Activated T-helper 1 cell treated with anti-CD3 and anti-CD28 coated beads, Interleukin-12 subunit alpha, Interleukin-12 subunit beta, Interleukin-2, Interleukin-4 antibody, amounts not matched to agents 30 ng/mL and 10 ng/mL and 1 ng/mL, durations not matched to agents 14 hours and 24 hours and 36 hours (primary cell): ENCODE data around the gene SGIP1. TPM values are rescaled to one million over a fixed set of nuclear protein-coding genes. Genes with fewer than 3 reads are reported as not detected.
A peak's percentile ranks its signal among the peaks of the same experiment; 100 is the strongest.
"Not testable (repeated sequence)": the region's sequence is repeated elsewhere in the genome, so short reads cannot be mapped to it uniquely, and the experiment has no call there.

Source experiments
- DNase-seq: peaks from one replicate; pipeline ENCODE4 v3.0.0; 2021; ENCODE audit warnings: low spot score
- H3K27ac Mint-ChIP-seq: one replicate; pipeline ENCODE4 v1.8.0; 2021; ENCODE audit warnings: mild to moderate bottlenecking, mixed read lengths
- H3K27me3 Mint-ChIP-seq: one replicate; pipeline ENCODE4 v1.8.0; 2022; ENCODE audit warnings: mild to moderate bottlenecking, moderate library complexity, mixed read lengths; ENCODE audit not compliant: insufficient read depth
- H3K36me3 Mint-ChIP-seq: one replicate; pipeline ENCODE4 v1.8.0; 2021; ENCODE audit warnings: low read depth, mixed read lengths
- H3K4me1 Mint-ChIP-seq: one replicate; pipeline ENCODE4 v1.8.0; 2021; ENCODE audit warnings: low read depth, mixed read lengths
- H3K4me3 Mint-ChIP-seq: one replicate; pipeline ENCODE4 v1.8.0; 2021; ENCODE audit warnings: mild to moderate bottlenecking, moderate library complexity, mixed read lengths
- H3K9me3 Mint-ChIP-seq: one replicate; pipeline ENCODE4 v1.8.0; 2021; ENCODE audit warnings: mixed read lengths
- intact Hi-C: fragments of 100-400 bp; cut with micrococcal nuclease; formaldehyde crosslinking; loops from one replicate; pipeline ENCODE4 v1.15.1; 2024
- total RNA-seq: library from RNA; stranded (reverse); gene quantifications from 2 replicates; pipeline ENCODE4 v1.2.3, GENCODE V29; 2022

SGIP1 gene
- total RNA-seq, 1 donor from 2014 or later, result not detected

DNA sequence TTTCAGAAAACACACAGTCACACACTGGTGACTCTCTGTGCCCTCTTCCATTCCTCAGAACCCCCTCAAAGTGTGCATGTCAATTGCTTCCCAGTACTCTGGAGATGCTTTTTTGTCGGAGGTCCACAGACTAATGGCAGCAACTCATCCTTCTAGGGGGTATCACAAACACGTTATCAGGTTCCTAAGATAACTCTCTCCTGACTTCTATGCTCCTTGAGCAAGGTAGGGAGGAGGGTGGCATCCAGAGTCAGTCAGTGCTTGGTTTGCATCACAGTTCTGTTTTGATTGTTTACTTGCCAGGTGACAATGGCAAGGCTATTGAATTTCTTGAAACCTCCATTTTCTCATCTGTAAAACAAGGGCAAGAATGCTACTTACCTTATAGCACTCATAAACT is 178.9 kb downstream of the SGIP1 start:
- H3K4me3 Mint-ChIP-seq, result no peak overlapping the region
- no peaks in the 10 kb centered on the region for H3K36me3 Mint-ChIP-seq
- H3K27me3 Mint-ChIP-seq, result peaks cover 41% of the 10 kb centered on the region
- no peak for DNase-seq
- intact Hi-C loops, result no loop called here
- no peak overlapping the region for H3K27ac Mint-ChIP-seq
- H3K4me1 Mint-ChIP-seq, result no peaks in the 10 kb centered on the region
- no peaks in the 10 kb centered on the region for H3K9me3 Mint-ChIP-seq

DNA sequence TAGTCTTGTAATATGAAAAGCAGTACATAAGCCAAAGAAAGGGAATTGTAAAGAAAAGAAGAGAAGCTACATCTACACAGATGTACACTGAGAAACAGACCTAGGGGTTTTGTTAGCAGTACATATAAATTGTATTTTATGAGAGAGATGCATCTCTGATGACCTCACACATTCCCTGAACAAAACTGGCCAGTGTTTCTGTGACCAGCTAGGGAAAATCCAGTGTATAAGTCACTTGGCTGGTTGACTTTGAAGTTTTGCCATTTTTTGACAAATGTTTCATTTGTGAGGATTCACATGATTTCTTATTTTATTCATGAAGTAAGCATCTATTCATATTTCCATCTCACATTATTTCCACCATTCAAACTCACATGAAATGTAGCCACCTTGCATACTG is 190.0 kb downstream of the SGIP1 start:
- Mint-ChIP-seq H3K27me3 (peaks cover 17% of the 10 kb centered on the region), H3K9me3 (no peaks in the 10 kb centered on the region), H3K36me3 (peaks cover 1% of the 10 kb centered on the region), H3K4me3 (no peak overlapping the region), H3K27ac (no peak overlapping the region), H3K4me1 (peaks cover 15% of the 10 kb centered on the region)
- intact Hi-C loops, result no loop called here
- no peak for DNase-seq

DNA sequence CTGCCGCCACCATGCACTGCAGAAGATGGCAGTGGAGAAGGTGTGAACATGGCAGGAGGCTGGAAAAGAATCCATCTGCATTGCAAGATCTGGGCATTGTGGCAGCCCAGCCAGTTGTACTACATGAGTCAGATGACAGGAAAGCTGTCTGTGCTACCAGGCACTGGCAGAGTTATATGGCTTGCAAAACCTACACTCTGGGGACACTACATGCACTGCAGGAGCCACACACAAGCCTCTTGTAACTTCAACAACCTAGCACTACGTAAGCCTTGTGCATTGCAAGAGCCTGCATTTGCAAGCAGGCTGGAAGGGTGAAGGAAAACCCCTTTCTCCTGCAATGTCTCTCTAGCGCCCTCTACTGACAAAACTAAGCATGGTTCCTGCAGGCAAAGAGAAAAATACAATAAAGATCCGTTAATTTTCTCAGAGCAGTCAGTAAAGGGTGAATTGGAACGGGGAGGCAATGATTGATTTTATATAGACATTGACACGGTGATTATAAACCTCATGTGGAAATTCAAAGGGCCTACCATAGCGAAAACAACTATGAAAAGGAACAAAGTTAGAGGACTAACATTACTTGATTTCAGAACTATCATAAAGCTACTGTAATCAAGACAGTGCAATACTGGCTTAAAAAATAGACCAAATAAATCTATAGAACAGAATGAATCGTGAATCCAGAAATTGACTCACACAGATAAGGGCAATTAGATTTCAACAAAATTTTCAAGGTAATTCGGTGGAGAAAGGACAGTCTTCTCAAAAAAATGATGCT is 192.1 kb downstream of the SGIP1 start:
- peak; percentile 54 for DNase-seq
- no peak overlapping the region for H3K4me3 Mint-ChIP-seq
- H3K4me1 Mint-ChIP-seq, result peaks cover 19% of the 10 kb centered on the region
- intact Hi-C loops, result loop anchor here (1.0 to 5.0 kb wide), 5 partner anchors 224 to 767 kb away; no protein-coding TSS in a partner anchor
- H3K27ac Mint-ChIP-seq, result no peak overlapping the region
- H3K9me3 Mint-ChIP-seq, result no peaks in the 10 kb centered on the region
- peaks cover 1% of the 10 kb centered on the region for H3K36me3 Mint-ChIP-seq
- H3K27me3 Mint-ChIP-seq, result peaks cover 12% of the 10 kb centered on the region

DNA sequence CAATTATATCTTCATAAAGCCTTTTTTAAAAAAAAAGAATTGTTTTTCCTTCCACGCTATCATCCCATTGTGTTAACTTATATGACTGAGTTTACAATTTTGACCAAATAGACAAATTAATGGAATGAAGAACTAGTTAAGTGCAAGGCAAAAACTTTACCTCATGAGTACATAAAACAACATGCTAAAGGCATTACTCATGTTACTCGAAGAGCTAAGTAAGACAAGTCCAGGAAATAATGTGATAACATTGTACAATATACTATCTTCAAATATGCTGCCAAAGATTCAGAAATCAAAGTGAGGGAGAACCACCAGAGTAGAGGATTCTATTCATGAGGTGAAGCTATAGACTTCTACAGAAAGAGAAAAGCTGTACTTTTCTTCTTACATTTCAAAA is 194.1 kb downstream of the SGIP1 start:
- H3K4me3 Mint-ChIP-seq, result no peak overlapping the region
- DNase-seq, result no peak
- H3K4me1 Mint-ChIP-seq, result peaks cover 26% of the 10 kb centered on the region
- peaks cover 6% of the 10 kb centered on the region for H3K27me3 Mint-ChIP-seq
- intact Hi-C loops, result loop anchor here (5.0 kb wide), 2 partner anchors 226 to 486 kb away; no protein-coding TSS in a partner anchor
- H3K27ac Mint-ChIP-seq, result no peak overlapping the region
- H3K36me3 Mint-ChIP-seq, result peaks cover 1% of the 10 kb centered on the region
- H3K9me3 Mint-ChIP-seq, result no peaks in the 10 kb centered on the region

DNA sequence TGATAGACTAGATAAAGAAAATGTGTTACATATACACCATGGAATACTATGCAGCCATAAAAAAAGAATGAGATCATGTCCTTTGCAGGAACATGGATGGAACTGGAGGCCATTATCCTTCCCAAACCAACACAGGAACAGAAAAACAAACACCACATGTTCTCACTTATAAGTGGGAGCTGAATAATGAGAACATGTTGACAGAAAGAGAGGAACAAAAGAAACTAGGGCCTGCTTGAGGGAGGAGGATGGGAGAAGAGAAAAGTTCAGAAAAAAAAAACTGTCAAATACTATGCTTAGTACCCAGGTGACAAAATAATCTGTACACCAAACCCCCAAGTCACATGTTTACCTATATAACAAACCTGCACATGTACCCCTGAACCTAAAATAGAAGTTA is 194.8 kb downstream of the SGIP1 start:
- H3K9me3 Mint-ChIP-seq, H3K36me3 Mint-ChIP-seq, H3K27me3 Mint-ChIP-seq, DNase-seq, H3K27ac Mint-ChIP-seq, H3K4me3 Mint-ChIP-seq: not testable (repeated sequence)
- intact Hi-C loops, result loop anchor here (5.0 kb wide), 2 partner anchors 226 to 486 kb away; no protein-coding TSS in a partner anchor
- peaks cover 27% of the 10 kb centered on the region for H3K4me1 Mint-ChIP-seq

DNA sequence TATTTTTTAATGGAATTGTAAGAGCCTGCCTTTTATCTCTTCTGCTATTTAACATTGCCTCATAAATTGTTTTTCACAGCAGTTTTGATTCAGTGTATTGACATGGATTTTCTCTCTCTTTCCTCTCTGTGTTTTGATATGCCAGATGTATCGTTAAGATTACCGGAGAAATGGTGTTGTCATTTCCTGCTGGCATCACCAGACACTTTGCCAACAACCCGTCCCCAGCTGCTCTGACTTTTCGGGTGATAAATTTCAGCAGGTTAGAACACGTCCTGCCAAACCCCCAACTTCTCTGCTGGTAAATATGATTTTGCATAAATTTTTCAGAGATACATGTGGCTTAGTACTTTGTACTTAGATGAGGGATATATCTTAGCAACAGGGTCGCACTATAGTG is 195.2 kb downstream of the SGIP1 start:
- no peaks in the 10 kb centered on the region for H3K9me3 Mint-ChIP-seq
- DNase-seq, result no peak
- H3K4me3 Mint-ChIP-seq, result no peak overlapping the region
- peaks cover 27% of the 10 kb centered on the region for H3K4me1 Mint-ChIP-seq
- H3K27ac Mint-ChIP-seq, result no peak overlapping the region
- peaks cover 1% of the 10 kb centered on the region for H3K36me3 Mint-ChIP-seq
- intact Hi-C loops, result loop anchor here (5.0 kb wide), 2 partner anchors 227 to 487 kb away; no protein-coding TSS in a partner anchor
- peaks cover 6% of the 10 kb centered on the region for H3K27me3 Mint-ChIP-seq

DNA sequence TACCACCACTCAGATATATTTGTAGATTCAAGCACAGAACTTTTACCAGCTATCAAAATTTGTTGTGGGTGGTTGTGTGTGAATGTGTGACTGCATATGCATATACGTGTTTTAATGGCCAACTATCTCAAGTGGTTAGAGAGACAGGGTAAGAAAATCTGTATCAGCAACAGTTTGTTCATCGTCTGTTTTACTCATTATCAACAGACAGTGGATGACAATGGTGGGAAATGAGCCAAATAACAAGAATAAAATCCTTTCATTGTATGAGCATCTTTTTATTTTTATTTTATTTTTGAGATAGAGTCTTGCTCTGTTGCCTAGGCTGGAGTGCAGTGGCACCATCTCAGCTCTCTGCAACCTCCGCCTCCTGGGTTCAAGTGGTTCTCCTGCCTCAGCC is 195.6 kb downstream of the SGIP1 start:
- intact Hi-C loops, result loop anchor here (5.0 kb wide), 2 partner anchors 227 to 487 kb away; no protein-coding TSS in a partner anchor
- Mint-ChIP-seq H3K4me3 (no peak overlapping the region), H3K27ac (no peak overlapping the region), H3K9me3 (no peaks in the 10 kb centered on the region), H3K27me3 (peaks cover 6% of the 10 kb centered on the region), H3K4me1 (peaks cover 27% of the 10 kb centered on the region), H3K36me3 (peaks cover 1% of the 10 kb centered on the region)
- DNase-seq, result no peak

DNA sequence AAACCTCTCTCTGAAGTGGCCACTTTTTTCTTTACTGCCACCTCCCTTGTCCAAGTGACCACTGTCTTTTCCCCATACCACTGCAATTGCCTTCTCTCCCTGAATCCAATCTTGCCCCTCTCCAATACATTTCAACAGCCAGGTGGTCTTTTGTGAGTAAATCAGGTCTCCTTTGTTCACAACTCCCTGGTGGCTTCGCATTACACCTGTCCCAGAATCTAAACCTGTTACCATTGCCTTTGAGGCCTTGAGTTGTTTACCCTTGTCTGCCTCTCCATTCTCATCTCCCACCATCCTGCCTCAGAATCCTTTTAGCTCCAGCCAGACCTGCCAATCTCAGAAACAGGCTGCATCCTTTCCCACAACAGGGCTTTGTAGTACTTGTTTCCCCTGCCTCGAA is 196.5 kb downstream of the SGIP1 start:
- H3K9me3 Mint-ChIP-seq, result no peaks in the 10 kb centered on the region
- peaks cover 1% of the 10 kb centered on the region for H3K36me3 Mint-ChIP-seq
- H3K4me1 Mint-ChIP-seq, result peaks cover 27% of the 10 kb centered on the region
- intact Hi-C loops, result no loop called here
- no peak for DNase-seq
- H3K27me3 Mint-ChIP-seq, result peaks cover 6% of the 10 kb centered on the region
- H3K4me3 Mint-ChIP-seq, result no peak overlapping the region
- no peak overlapping the region for H3K27ac Mint-ChIP-seq

DNA sequence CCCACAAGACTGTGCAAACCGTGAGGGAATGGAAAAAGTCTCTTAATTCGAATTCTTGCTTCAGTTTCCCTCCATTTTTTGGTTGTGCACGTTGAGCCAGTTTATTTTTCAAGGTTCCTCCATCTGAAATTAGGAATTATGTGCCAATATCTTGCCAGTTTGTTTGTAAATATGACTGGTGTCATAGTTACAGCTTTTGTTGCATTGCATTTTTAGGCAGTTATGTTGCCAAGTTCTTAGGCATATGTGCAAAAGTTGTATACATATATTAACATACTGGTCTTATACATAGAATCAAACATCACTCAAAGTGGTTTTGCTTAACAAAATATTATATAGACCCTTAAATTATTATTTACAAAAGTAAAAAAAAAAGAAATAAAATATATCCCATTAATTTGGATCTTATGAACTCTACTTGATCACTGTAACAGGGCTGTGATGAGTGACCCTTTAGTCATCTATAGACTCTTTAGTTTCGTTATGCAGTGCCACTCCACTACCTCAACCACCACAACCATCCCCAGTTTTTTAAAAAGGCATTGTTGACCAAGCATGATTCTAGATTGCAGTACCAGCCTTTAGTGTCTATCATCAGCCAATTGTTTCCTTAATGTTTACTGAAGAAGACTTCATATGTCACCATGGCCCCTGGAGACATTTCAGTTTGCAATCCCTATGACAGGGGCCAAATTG is 197.4 kb downstream of the SGIP1 start:
- H3K27ac Mint-ChIP-seq, result no peak overlapping the region
- intact Hi-C loops, result no loop called here
- H3K4me1 Mint-ChIP-seq, result peaks cover 18% of the 10 kb centered on the region
- H3K27me3 Mint-ChIP-seq, result peaks cover 4% of the 10 kb centered on the region
- H3K36me3 Mint-ChIP-seq, result peaks cover 1% of the 10 kb centered on the region
- DNase-seq, result no peak
- no peak overlapping the region for H3K4me3 Mint-ChIP-seq
- no peaks in the 10 kb centered on the region for H3K9me3 Mint-ChIP-seq

DNA sequence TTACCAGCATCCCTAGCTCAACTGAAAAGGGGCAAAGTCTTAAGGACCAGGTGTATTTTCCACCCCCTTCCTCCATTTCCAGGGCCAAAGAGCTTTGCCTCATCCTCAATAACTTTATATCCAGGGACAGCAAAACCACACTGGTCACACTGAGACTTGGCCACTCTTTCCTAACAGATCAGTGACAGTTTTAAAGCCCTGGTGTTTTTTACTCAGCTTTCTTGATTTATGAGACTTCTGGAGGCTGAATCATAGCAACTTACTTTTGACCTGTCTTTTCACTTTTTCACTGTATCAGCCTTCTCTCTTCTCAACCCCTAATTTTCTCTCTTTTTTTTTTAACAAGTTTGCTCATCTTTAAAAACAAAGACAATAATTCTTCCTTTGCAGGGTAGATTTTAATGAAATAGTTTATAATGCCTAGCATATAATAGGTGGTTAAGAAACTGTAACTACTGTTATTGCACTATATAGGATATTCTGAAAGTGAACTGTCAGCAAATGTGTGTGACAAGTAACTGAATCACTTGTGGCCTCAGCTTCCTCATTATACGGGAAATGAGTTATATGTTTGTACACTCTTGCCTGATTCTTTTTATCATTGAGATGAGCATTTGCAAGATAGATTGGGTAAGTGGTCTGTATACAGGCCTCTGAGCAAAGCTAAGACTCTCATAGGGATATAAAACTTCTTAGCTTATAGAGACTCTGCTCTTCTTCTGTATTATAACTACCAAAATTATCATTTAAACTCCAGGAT is 198.6 kb downstream of the SGIP1 start:
- H3K4me1 Mint-ChIP-seq, result peaks cover 17% of the 10 kb centered on the region
- no peak overlapping the region for H3K4me3 Mint-ChIP-seq

DNA sequence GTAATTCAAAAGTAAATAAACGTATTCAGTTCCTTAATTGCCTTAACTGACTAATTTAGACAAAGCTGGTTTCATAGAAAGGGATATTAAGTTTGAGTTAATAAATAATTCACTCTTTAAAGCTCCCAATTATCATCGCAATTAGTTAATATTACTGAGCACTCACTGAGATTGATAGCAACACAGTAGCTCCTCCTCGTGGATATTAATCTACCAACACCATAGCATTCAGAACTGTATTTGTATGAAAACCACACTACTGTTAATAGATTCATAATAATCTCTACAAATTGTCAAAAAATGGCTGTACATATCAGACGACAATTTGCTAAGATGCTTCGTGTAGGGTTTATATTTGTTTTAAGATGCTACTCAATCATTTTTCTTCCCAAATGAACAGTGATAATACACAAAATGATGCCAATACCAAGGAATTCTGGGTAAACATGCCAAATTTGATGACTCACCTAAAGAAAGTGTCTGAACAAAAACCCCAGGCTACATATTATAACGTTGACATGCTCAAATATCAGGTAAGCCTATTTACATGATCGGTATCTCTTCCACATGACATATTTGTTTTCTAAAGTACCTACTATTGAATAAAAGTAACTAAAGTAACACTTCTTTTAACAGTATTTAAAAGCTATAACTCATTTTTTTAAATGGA is 199.5 kb downstream of the SGIP1 start:
- H3K27ac Mint-ChIP-seq, result no peak overlapping the region
- H3K4me1 Mint-ChIP-seq, result peaks cover 17% of the 10 kb centered on the region
- no peaks in the 10 kb centered on the region for H3K9me3 Mint-ChIP-seq
- intact Hi-C loops, result no loop called here
- DNase-seq, result no peak
- H3K4me3 Mint-ChIP-seq, result no peak overlapping the region
- no peaks in the 10 kb centered on the region for H3K27me3 Mint-ChIP-seq
- no peaks in the 10 kb centered on the region for H3K36me3 Mint-ChIP-seq

More for the DNA sequence above, 198.6 kb downstream of the SGIP1 start:
- H3K27ac Mint-ChIP-seq, result no peak overlapping the region
- H3K27me3 Mint-ChIP-seq, result no peaks in the 10 kb centered on the region
- no peaks in the 10 kb centered on the region for H3K36me3 Mint-ChIP-seq
- intact Hi-C loops, result no loop called here
- no peak for DNase-seq
- H3K9me3 Mint-ChIP-seq, result no peaks in the 10 kb centered on the region

DNA sequence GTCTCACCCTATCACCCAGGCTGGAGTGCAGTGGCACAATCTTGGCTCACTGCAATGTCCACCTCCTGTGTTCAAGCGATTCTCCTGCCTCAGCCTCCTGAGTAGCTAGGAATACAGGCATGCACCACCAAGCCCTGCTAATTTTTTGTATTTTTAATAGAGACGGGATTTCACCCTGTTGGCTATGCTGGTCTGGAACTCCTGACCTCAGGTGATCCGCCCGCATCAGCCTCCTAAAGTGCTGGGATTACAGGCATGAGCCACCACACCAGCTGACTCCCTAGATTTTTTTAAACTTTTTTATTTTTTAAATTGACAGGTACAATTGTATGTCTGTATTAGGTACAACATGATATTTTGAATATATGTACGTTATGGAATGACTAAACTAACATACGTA is 200.6 kb downstream of the SGIP1 start:
- H3K27ac Mint-ChIP-seq, result not testable (repeated sequence)

More for the DNA sequence above, 200.6 kb downstream of the SGIP1 start:
- DNase-seq, intact Hi-C loops, H3K9me3 Mint-ChIP-seq, H3K4me3 Mint-ChIP-seq, H3K36me3 Mint-ChIP-seq, H3K27me3 Mint-ChIP-seq: not testable (repeated sequence)
- H3K4me1 Mint-ChIP-seq, result peaks cover 14% of the 10 kb centered on the region
